ENCODE data around the gene CCDC88C.
A peak's percentile ranks its signal among the peaks of the same experiment; 100 is the strongest.

Gene CCDC88C

DNA sequence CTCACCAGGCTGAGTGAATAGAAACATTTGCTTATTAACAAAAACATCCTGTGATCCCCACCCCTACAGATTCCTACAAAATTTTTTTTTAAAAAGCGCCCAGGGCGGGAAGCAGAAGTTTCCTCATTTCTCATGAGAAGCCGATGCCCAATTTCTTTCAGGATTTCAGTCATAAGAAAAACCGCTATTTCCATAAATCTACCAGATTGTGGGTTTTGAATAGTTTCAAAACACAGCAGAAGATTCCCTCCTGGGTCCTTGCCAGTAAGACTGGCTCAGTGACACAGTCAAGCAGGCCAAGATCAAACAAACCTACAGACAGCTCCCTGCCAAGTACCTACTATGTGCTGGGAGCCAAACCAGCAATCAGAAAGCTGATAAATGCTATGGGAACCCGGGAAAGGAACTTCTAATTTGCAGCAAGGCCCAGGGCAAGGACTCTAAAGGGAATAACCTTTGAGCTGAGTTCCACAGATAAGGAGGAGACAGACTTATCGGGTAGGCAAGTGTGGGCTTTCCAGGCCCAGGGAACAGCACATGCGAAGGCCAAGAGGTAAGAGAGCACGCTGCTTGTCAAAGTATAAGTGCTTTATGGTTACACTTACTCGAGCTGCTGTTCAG, 68.7 kb downstream of the CCDC88C start:
- DNase-seq (ENCODE audit: low spot score in 2 of 2) (no peak), ATAC-seq (replicated peaks; ENCODE audit: extremely low read depth, poor library complexity, severe bottlenecking) (no peak)
- no peaks in the 10 kb centered on the region for H3K9me3 Mint-ChIP-seq
- peak overlapping the region; percentile 85 for H3K4me3 Mint-ChIP-seq
- peak overlapping the region; percentile 95 for H3K27ac Mint-ChIP-seq (ENCODE audit: low read depth)
- H3K27me3 Mint-ChIP-seq: no peaks in the 10 kb centered on the region
- peaks cover 80% of the 10 kb centered on the region for H3K4me1 Mint-ChIP-seq
- H3K36me3 Mint-ChIP-seq (ENCODE audit: insufficient read depth): peaks cover 39% of the 10 kb centered on the region

DNA sequence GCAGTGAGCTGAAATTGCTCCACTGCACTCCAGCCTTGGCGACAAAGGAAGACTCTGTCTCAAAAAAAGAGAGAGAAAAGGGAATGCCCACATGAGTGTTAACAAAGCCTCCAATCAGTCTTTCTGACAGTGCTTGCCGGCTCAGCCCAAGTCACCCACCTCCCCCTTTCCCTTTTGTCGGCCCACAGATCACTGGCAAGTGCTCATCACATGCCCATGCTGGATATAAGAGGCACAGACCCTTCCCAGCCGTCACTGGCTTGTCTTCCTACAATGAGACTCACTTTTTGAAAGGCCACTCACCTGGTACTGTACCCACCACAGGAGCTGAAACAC, 70.8 kb downstream of the CCDC88C start:
- no peak for ATAC-seq (replicated peaks; ENCODE audit: extremely low read depth, poor library complexity, severe bottlenecking)
- Mint-ChIP-seq H3K9me3 (no peaks in the 10 kb centered on the region), H3K4me3 (peak overlapping the region; percentile 31)

DNA sequence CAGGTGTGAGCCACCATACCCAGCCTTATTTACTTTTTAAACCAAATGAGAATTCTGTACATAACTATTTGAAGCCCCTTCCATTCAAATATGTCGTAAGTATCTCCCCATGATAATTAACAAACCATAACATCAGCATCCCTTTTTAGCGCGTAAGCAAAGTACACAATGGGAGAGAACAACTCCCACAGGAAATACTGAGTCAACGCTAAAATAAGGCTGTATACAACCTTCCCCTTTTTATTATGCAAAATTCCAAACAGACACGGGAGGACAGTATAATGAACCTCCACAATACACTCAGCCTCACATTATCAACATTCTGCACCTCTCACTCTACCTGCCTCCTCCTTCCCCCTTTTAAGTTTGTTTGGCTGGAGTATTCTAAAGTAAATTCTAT, 73.5 kb downstream of the CCDC88C start:
- H3K4me1 Mint-ChIP-seq: peaks cover 45% of the 10 kb centered on the region
- no peak overlapping the region for H3K4me3 Mint-ChIP-seq
- no peaks in the 10 kb centered on the region for H3K27me3 Mint-ChIP-seq
- H3K36me3 Mint-ChIP-seq (ENCODE audit: insufficient read depth): peaks cover 60% of the 10 kb centered on the region
- no peaks in the 10 kb centered on the region for H3K9me3 Mint-ChIP-seq
- ATAC-seq (replicated peaks; ENCODE audit: extremely low read depth, poor library complexity, severe bottlenecking): no peak
- DNase-seq (ENCODE audit: low spot score in 2 of 2): no peak
- H3K27ac Mint-ChIP-seq (ENCODE audit: low read depth): peak overlapping the region; percentile 39

More for the DNA sequence above, 70.8 kb downstream of the CCDC88C start:
- H3K36me3 Mint-ChIP-seq (ENCODE audit: insufficient read depth): peaks cover 47% of the 10 kb centered on the region
- peaks cover 65% of the 10 kb centered on the region for H3K4me1 Mint-ChIP-seq
- no peak for DNase-seq (ENCODE audit: low spot score in 2 of 2)
- peak overlapping the region; percentile 76 for H3K27ac Mint-ChIP-seq (ENCODE audit: low read depth)
- no peaks in the 10 kb centered on the region for H3K27me3 Mint-ChIP-seq

DNA sequence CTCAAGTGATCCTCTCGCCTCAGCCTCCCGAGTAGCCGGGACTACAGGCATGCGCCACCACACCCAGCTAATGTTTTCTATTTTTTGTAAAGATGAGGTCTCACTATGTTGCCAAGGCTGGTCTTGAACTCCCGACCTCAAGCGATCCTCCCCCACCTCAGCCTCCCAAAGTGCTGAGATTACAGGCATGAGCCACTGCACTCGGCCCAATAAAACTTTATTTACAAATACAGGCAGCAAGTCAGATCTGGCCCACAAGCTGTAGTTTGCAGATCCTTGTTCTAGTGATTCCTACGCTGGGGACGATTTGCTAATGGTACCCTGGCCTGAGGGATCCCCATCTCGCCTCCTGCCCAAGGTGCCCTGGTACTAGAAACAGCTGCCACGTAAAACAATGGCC, 74.6 kb downstream of the CCDC88C start:
- DNase-seq (ENCODE audit: low spot score in 2 of 2) (no peak), ATAC-seq (replicated peaks; ENCODE audit: extremely low read depth, poor library complexity, severe bottlenecking) (no peak)
- peaks cover 35% of the 10 kb centered on the region for H3K4me1 Mint-ChIP-seq
- no peak overlapping the region for H3K4me3 Mint-ChIP-seq
- H3K9me3 Mint-ChIP-seq: no peaks in the 10 kb centered on the region
- peak overlapping the region; percentile 39 for H3K27ac Mint-ChIP-seq (ENCODE audit: low read depth)
- H3K27me3 Mint-ChIP-seq: no peaks in the 10 kb centered on the region
- peaks cover 62% of the 10 kb centered on the region for H3K36me3 Mint-ChIP-seq (ENCODE audit: insufficient read depth)

DNA sequence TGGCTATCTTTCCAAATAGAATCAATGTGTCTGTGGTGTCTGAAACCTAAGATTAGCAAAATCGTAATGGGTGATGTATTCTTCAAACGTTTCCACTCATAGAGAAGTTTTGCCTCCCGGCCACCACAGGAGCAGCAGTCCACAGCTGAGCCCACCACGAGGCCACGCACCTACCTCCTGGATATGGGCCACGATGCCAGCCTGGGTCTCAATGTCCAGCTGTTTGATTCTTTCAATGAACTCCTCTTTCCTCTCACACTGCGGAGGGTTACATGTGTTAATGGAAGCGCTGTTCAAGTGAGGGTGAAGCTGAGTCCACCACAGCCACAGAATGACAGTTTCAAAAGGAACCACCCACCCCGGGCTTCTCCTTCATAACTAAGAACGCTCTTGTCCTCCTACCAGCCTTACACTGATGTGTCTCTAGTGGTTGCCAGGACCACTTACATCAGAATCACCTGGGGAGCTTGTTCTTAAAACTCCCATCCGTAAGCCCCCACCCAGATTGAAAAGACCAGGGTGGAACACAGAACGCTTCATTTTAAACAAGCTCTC, 75.3 kb downstream of the CCDC88C start:
- peaks cover 34% of the 10 kb centered on the region for H3K4me1 Mint-ChIP-seq
- no peaks in the 10 kb centered on the region for H3K9me3 Mint-ChIP-seq
- ATAC-seq (replicated peaks; ENCODE audit: extremely low read depth, poor library complexity, severe bottlenecking): no peak
- H3K4me3 Mint-ChIP-seq: no peak overlapping the region
- H3K27ac Mint-ChIP-seq (ENCODE audit: low read depth): peak overlapping the region; percentile 76
- H3K36me3 Mint-ChIP-seq (ENCODE audit: insufficient read depth): peaks cover 66% of the 10 kb centered on the region
- no peak for DNase-seq (ENCODE audit: low spot score in 2 of 2)
- no peaks in the 10 kb centered on the region for H3K27me3 Mint-ChIP-seq

- Mint-ChIP-seq H3K36me3 (ENCODE audit: insufficient read depth) (peaks cover 68% of the 10 kb centered on the region), H3K27ac (ENCODE audit: low read depth) (no peak overlapping the region), H3K4me1 (peaks cover 29% of the 10 kb centered on the region), H3K9me3 (no peaks in the 10 kb centered on the region), H3K4me3 (no peak overlapping the region), H3K27me3 (no peaks in the 10 kb centered on the region)
- no peak for ATAC-seq (replicated peaks; ENCODE audit: extremely low read depth, poor library complexity, severe bottlenecking)
- DNase-seq (ENCODE audit: low spot score in 2 of 2): no peak
These were observed 75.9 kb downstream of the CCDC88C start for GRCh38 chr14:91341751-91342154.

DNA sequence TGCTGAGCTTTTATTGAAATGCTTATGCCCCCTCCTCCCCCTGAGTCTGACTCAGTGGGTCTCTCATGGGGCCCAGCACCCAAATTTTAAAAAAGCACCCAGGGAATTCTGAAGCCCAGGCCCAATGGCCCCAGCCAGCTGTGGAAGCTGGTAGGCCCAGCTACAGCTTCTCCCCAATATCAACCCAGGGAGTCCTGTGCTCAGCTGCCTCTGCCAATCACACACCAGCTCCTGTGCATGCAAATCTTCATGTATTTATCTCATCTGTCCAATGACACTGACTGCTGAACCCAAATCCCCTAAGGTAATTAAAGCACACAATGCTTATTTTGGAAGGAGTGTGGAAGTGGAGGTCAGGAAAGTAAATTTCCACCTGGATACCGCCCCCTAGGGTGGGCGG, 76.3 kb downstream of the CCDC88C start:
- H3K27ac Mint-ChIP-seq (ENCODE audit: low read depth): no peak overlapping the region
- no peaks in the 10 kb centered on the region for H3K27me3 Mint-ChIP-seq
- DNase-seq (ENCODE audit: low spot score in 2 of 2): no peak
- no peak for ATAC-seq (replicated peaks; ENCODE audit: extremely low read depth, poor library complexity, severe bottlenecking)
- no peaks in the 10 kb centered on the region for H3K9me3 Mint-ChIP-seq
- peaks cover 27% of the 10 kb centered on the region for H3K4me1 Mint-ChIP-seq
- H3K36me3 Mint-ChIP-seq (ENCODE audit: insufficient read depth): peaks cover 68% of the 10 kb centered on the region
- no peak overlapping the region for H3K4me3 Mint-ChIP-seq

GRCh38 chr14:91339671-91340369, 77.8 kb downstream of the CCDC88C start:
- DNase-seq (ENCODE audit: low spot score in 2 of 2): no peak
- Mint-ChIP-seq H3K36me3 (ENCODE audit: insufficient read depth) (peaks cover 72% of the 10 kb centered on the region), H3K4me3 (no peak overlapping the region), H3K27ac (ENCODE audit: low read depth) (peak overlapping the region; percentile 88), H3K9me3 (no peaks in the 10 kb centered on the region), H3K27me3 (no peaks in the 10 kb centered on the region), H3K4me1 (peaks cover 26% of the 10 kb centered on the region)
- ATAC-seq (replicated peaks; ENCODE audit: extremely low read depth, poor library complexity, severe bottlenecking): no peak

DNA sequence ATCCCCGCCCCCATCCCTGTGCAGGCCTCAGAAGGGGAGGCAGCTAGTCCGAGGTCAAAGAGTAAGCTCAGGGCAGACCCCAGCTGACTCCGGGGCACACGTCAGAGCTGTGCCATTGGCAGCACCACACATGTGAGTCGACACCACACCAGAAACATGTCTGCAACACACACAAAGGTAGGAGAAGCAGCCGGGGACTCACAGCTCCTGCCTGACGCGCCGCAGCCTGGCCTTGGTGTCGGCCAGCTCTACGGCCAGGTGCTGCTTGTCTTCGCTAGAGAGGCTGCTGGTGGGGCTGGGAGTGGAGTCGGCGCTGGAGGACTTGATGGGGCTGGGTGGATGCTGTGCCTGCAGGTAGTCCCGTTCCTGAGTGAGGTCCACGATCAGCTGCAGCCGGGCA, 78.5 kb downstream of the CCDC88C start:
- Mint-ChIP-seq H3K27me3 (no peaks in the 10 kb centered on the region), H3K4me3 (no peak overlapping the region), H3K27ac (ENCODE audit: low read depth) (peak overlapping the region; percentile 86), H3K9me3 (no peaks in the 10 kb centered on the region), H3K36me3 (ENCODE audit: insufficient read depth) (peaks cover 74% of the 10 kb centered on the region), H3K4me1 (peaks cover 21% of the 10 kb centered on the region)
- ATAC-seq (replicated peaks; ENCODE audit: extremely low read depth, poor library complexity, severe bottlenecking) (no peak), DNase-seq (ENCODE audit: low spot score in 2 of 2) (no peak)

GRCh38 chr14:91338379-91338778, 79.2 kb downstream of the CCDC88C start:
- H3K27ac Mint-ChIP-seq (ENCODE audit: low read depth): no peak overlapping the region
- H3K4me3 Mint-ChIP-seq: no peak overlapping the region
- no peak for DNase-seq (ENCODE audit: low spot score in 2 of 2)
- ATAC-seq (replicated peaks; ENCODE audit: extremely low read depth, poor library complexity, severe bottlenecking): no peak
- H3K9me3 Mint-ChIP-seq: no peaks in the 10 kb centered on the region
- peaks cover 15% of the 10 kb centered on the region for H3K4me1 Mint-ChIP-seq
- H3K36me3 Mint-ChIP-seq (ENCODE audit: insufficient read depth): peaks cover 71% of the 10 kb centered on the region
- no peaks in the 10 kb centered on the region for H3K27me3 Mint-ChIP-seq

DNA sequence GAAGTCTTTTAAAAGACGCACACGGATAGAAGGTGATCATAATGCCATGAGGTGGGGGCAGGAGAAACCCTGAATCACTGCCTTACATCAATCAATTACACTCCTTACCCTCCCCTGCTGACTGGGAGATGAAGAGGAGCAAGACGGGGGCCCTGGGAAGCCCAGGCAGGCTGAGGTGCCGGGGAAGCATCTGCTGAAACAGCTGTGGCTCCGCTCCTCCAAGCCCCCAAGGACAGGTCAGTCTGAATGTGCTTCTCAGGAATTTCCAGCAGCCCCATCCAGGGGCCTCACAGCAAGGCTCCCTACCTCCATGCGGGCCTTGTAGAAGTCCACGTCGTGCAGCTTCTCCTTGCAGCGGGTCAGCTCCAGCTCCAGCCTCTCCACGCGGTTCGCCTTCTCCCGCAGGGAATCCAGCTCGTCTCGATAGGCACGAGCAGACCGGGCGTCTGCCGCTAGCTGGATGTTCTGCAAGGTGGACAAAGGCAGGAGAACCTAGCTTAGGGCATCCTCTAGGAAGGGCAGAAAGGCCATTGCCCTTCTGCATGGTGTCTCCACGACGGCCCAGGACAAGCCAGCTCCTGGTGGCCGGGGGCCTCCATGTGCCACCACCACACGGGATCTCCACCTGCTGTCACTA, 79.8 kb downstream of the CCDC88C start:
- peaks cover 70% of the 10 kb centered on the region for H3K36me3 Mint-ChIP-seq (ENCODE audit: insufficient read depth)
- no peaks in the 10 kb centered on the region for H3K27me3 Mint-ChIP-seq
- DNase-seq (ENCODE audit: low spot score in 2 of 2): no peak

GRCh38 chr14:91336093-91336450, 81.5 kb downstream of the CCDC88C start:
- ATAC-seq (replicated peaks; ENCODE audit: extremely low read depth, poor library complexity, severe bottlenecking) (no peak), DNase-seq (ENCODE audit: low spot score in 2 of 2) (no peak)
- H3K4me1 Mint-ChIP-seq: peaks cover 37% of the 10 kb centered on the region
- H3K9me3 Mint-ChIP-seq: no peaks in the 10 kb centered on the region
- H3K36me3 Mint-ChIP-seq (ENCODE audit: insufficient read depth): peaks cover 64% of the 10 kb centered on the region
- no peaks in the 10 kb centered on the region for H3K27me3 Mint-ChIP-seq
- H3K4me3 Mint-ChIP-seq: no peak overlapping the region
- H3K27ac Mint-ChIP-seq (ENCODE audit: low read depth): peak overlapping the region; percentile 80

More for the DNA sequence above, 79.8 kb downstream of the CCDC88C start:
- H3K4me3 Mint-ChIP-seq: no peak overlapping the region
- peaks cover 20% of the 10 kb centered on the region for H3K4me1 Mint-ChIP-seq
- no peaks in the 10 kb centered on the region for H3K9me3 Mint-ChIP-seq
- ATAC-seq (replicated peaks; ENCODE audit: extremely low read depth, poor library complexity, severe bottlenecking): no peak
- H3K27ac Mint-ChIP-seq (ENCODE audit: low read depth): no peak overlapping the region
